Erythroblast (primary cell): ENCODE measurements around the gene SEMA3A.

Experiments used
- GATA1 ChIP-seq: IDR thresholded peaks from 2 replicates; pipeline ENCODE4 v1.6.1; 2011; ENCODE audit warnings: low read depth, mild to moderate bottlenecking, control low read depth, low read length, moderate library complexity
- POLR2A ChIP-seq: IDR thresholded peaks from 2 replicates; pipeline ENCODE4 v1.6.1; 2011; ENCODE audit warnings: mild to moderate bottlenecking, low read length

DNA sequence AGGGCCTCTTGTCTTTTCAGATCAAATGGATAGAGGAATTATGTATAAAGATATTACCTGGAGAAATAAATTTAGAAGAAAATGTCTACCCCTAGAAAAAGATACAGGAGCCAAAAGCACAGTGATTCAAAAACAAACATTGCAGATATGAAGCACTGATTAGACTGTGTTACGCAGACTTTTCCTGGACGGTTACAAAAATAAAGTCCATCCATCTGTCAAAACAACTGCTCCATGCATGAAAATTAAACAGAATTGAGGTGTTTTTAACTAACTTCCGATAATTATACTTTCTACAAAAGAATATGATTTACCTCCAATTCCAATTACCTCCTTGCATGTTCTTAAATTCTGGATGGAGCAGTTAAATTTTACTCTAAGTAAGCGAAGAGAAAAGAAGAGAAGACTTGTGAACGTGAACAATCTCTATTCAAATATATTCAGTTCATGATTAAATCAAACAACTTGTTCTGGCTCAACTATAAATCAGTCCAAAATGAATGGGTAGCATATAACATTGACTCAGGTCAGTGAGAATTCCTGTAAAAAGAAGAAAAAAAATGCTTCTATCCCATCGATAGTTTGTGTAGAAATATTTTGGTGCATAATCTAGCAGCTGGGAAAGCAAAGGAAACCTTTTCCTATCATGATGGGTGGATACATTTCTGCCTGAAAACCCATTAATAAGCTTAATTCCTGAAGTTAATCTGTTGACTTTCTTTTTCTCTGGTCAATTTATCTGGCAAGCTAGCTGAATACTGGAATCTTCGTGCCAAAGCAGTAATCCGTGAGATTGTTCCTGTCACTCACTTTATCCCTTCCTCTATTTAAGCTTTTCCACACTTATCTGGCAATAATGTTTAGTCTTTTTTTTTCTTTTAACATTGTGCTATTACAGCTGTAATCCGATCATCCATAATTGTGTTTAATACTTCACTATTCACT lies 80.4 kb downstream of the SEMA3A start:
- TF ChIP-seq POLR2A = no peak
- no peak for TF ChIP-seq GATA1
